Left ventricle myocardium inferior (tissue), 1 donor: ENCODE measurements around the gene MAN2A2. TPM values are rescaled to one million over a fixed set of nuclear protein-coding genes. Genes with fewer than 3 reads are reported as not detected.

Experiments
- DNase-seq: peaks from one replicate; pipeline ENCODE4 v3.0.0-alpha.2; 2020
- H3K27ac ChIP-seq: fragments of 200-600 bp; replicated peaks from 2 replicates; pipeline ENCODE4 v1.8.0; 2021
- H3K27me3 ChIP-seq: fragments of 200-600 bp; 2 replicates; pipeline ENCODE4 v1.8.0; 2021; ENCODE audit warnings: low read depth
- H3K36me3 ChIP-seq: fragments of 200-600 bp; 2 replicates; pipeline ENCODE4 v1.8.0; 2021
- H3K4me1 ChIP-seq: fragments of 200-600 bp; 2 replicates; pipeline ENCODE4 v1.8.0; 2021
- H3K4me3 ChIP-seq: fragments of 200-600 bp; 2 replicates; pipeline ENCODE4 v1.8.0; 2021; ENCODE audit warnings: mild to moderate bottlenecking, moderate library complexity
- H3K9me3 ChIP-seq: fragments of 200-600 bp; replicated peaks from 2 replicates; pipeline ENCODE4 v1.8.0; 2021
- intact Hi-C: fragments of 100-400 bp; cut with micrococcal nuclease; formaldehyde crosslinking; loops from one replicate; pipeline ENCODE4 v1.11.0; 2022
- total RNA-seq: library from RNA; stranded (reverse); fragmentation: NEBNext Ultra II Directional; extraction: Animal tissue kit (Norgen Biotek cat#: 25700); gene quantifications from one replicate; pipeline ENCODE4 v1.2.1, GENCODE V29; 2021
- TF ChIP-seq, protein P1 (sequence below): fragments of 200-600 bp; IDR thresholded peaks from 2 replicates; pipeline ENCODE4 v1.8.0; 2021; ENCODE audit warnings: antibody characterized with exemption, mild to moderate bottlenecking, borderline replicate concordance
- donor health status: DM: no; HTN: yes; CAD: no; lungs with severe emphysema.

The MAN2A2 gene
- total RNA-seq, 1 donor from 2014 or later: 95.4 TPM

DNA sequence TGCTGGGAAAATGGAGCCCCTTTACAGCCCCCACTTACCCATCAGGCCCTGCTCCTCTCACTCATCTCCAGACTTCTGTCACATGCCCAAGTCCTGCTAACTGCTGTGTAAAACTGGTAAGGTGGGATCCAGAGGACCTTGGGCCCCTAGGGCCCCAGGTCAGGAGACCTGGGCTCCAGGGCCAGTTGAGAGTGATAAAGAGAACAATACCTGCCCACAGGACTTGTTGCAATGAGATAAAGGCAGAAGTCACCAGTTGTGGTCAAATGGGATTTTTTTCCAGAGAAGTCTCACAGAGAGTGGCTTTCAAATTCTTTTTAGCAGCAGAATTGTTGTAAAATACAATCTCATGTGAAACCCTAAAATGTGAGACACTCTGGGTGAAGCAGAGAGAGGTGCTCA lies 34.0 kb upstream of the MAN2A2 start:
- DNase-seq: no peak
- peaks cover 67% of the 10 kb centered on the region for H3K4me1 ChIP-seq
- peak overlapping the region; percentile 98 for H3K27ac ChIP-seq
- H3K9me3 ChIP-seq: no peaks in the 10 kb centered on the region
- no peaks in the 10 kb centered on the region for H3K36me3 ChIP-seq
- intact Hi-C loops: no loop called here
- no peak overlapping the region for H3K4me3 ChIP-seq
- TF ChIP-seq, protein P1, sequence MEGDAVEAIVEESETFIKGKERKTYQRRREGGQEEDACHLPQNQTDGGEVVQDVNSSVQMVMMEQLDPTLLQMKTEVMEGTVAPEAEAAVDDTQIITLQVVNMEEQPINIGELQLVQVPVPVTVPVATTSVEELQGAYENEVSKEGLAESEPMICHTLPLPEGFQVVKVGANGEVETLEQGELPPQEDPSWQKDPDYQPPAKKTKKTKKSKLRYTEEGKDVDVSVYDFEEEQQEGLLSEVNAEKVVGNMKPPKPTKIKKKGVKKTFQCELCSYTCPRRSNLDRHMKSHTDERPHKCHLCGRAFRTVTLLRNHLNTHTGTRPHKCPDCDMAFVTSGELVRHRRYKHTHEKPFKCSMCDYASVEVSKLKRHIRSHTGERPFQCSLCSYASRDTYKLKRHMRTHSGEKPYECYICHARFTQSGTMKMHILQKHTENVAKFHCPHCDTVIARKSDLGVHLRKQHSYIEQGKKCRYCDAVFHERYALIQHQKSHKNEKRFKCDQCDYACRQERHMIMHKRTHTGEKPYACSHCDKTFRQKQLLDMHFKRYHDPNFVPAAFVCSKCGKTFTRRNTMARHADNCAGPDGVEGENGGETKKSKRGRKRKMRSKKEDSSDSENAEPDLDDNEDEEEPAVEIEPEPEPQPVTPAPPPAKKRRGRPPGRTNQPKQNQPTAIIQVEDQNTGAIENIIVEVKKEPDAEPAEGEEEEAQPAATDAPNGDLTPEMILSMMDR: no peak
- H3K27me3 ChIP-seq: no peaks in the 10 kb centered on the region

DNA sequence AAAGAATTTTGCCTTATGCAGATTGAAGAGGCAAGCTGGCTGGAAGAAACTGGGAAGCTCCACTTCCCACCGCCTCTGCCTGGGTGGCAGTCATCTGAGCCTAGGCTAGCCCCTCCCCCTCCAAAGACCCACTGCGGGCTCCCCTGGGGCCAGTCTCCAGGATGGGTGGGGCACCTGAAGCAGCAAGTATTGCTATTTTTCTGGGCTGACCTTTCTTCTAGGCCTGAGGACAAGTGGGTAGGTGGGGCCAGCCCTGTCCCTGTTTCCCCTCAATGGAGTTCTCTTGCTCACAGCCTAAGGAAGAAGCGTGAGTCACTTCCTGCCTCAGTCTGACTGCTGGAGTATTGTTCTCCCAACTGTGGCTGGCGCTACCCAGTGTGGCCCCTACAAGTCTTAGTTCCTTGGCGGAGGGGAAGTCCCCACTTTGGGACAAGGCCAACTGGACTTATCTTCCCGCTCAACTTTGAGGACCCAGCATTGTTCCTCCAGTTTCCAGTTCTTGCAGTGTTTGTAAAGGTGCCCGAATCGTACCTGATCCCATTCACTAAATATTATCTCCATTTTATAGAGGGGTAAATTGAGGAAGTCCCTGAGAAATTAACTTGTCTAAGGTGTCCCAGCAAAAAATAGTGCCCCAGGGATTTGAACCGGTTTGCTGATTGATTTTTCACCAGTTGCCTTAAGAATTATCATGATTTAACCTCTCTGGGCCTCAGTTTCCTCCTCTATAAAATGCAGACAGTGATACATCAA lies 33.3 kb upstream of the MAN2A2 start:
- peak overlapping the region; percentile 93 for H3K4me3 ChIP-seq
- H3K27ac ChIP-seq: peak overlapping the region; percentile 98
- TF ChIP-seq, protein P1: no peak
- H3K4me1 ChIP-seq: peaks cover 74% of the 10 kb centered on the region
- intact Hi-C loops: loop anchor here (10.0 kb wide), 1 partner anchor 55 kb away; no protein-coding TSS in a partner anchor
- no peaks in the 10 kb centered on the region for H3K27me3 ChIP-seq
- peak; percentile 83 for DNase-seq
- no peaks in the 10 kb centered on the region for H3K9me3 ChIP-seq
- no peaks in the 10 kb centered on the region for H3K36me3 ChIP-seq

DNA sequence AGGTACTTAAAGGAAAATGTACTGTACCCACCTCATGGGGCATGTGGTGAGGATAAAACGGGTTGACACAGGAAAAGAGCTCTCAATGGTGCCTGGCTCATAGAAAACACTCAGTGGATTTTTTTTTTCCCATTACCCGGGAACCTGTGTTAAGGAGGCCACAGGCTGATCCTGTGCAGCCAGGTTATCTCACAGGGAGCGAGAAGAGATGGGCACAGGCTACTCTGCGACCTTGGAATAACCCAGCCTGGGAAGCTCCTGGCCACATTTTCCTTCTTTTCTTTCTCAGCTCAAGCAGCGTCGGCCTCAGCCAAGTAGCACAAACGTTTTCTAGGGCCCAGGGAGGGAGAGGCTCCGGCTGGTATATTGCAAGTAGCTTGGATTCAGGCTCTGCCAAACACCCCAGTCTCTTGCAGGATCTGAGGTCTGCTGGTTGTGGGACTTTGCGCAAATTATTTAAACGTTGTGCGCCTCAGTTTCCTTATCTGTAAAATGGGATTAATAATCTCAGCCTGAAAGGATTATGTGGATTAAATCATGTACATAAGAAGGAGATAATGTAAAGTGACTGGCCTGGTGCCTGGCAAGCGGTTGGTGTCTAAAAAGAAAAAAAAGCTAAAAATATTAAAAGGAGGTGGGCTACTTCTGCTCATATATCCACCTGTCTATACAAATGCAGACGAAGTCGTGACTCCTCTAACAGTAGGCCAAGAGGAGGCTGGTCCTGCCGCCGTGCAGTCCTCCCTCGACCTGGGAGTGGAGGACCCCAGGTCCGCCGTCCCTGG lies 32.6 kb upstream of the MAN2A2 start:
- TF ChIP-seq, protein P1: no peak

DNA sequence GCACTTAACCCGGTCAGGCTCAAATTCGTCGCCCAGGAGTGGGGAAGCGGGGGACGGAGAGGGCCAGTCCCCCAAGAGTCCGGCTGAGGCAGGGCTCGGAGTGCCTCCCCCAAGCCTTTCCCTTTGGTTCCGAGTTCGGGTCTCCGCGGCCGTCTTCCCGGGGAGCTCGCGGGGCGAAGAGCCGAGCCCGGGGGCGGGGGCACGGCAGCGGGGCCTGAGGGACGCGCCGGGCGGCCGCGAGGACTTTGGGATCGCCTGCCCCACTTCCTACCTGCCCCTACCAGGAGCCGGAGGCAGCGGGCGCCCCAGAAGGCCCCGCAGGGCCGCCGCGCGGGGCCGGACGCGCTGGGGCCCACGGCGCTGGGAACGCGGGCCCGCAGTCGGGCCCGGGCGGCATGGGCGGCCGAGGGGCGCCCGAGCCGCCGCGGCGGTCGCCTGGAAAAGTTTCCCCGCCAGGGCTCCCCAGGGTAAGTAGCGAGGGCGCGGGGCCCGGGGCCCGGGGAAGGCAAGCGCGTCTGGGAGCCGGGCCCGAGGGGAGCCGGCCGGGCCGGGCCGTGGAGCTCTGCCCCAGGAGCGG lies 31.9 kb upstream of the MAN2A2 start:
- H3K4me3 ChIP-seq: peak overlapping the region; percentile 93
- H3K27me3 ChIP-seq: no peaks in the 10 kb centered on the region
- H3K36me3 ChIP-seq: peaks cover 8% of the 10 kb centered on the region
- no peaks in the 10 kb centered on the region for H3K9me3 ChIP-seq
- peak overlapping the region; percentile 98 for H3K27ac ChIP-seq
- peak; percentile 42 for DNase-seq
- H3K4me1 ChIP-seq: peaks cover 74% of the 10 kb centered on the region
- intact Hi-C loops: loop anchor here (10.0 kb wide), 1 partner anchor 56 kb away; no protein-coding TSS in a partner anchor
- TF ChIP-seq, protein P1: no peak

More for the DNA sequence above, 32.6 kb upstream of the MAN2A2 start:
- Histone ChIP-seq H3K4me3 (peak overlapping the region; percentile 93), H3K27me3 (no peaks in the 10 kb centered on the region), H3K36me3 (peaks cover 1% of the 10 kb centered on the region), H3K9me3 (no peaks in the 10 kb centered on the region), H3K27ac (peak overlapping the region; percentile 98), H3K4me1 (peaks cover 74% of the 10 kb centered on the region)
- intact Hi-C loops: loop anchor here (10.0 kb wide), 1 partner anchor 56 kb away; no protein-coding TSS in a partner anchor
- no peak for DNase-seq

DNA sequence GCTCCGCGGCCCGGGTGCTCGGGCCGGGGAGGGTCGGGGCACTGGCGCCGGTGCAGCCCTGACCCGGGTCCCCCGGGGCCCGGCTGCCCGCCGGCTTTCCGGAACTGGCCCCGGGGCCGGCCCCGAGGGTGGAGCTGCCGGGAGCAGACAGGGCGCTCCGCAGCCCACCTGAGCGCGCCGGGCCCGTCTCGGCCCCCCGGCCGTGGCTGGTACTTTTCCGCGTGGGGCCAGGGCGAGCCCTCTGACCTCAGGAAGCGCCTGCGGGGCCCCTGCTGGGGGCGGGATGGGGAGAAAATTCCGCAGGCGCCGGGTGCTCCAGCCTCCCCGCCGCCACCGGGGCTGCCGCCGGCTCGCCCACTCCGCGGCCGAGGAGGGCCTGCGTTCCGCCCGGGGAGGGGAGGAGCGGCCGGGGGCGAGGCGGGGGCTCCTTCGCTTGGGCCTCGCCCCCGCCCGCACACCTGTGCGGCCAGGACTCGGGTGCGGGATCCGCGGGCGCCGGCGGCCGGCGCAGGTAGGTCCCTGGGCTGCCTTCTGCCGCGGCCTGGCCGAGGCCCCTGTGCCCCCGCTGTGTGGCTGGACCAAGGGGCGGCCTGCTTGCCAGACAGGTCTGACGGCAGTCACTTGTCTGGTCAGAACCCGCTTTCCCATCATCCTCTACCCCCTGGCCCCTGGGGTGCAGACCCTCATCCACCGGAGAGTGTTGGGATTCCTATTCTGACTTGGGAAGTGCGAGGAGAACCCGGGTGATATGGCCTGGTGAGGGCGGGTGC lies 31.2 kb upstream of the MAN2A2 start:
- Histone ChIP-seq H3K4me1 (peaks cover 67% of the 10 kb centered on the region), H3K36me3 (peaks cover 15% of the 10 kb centered on the region), H3K9me3 (no peaks in the 10 kb centered on the region), H3K27me3 (no peaks in the 10 kb centered on the region), H3K4me3 (peak overlapping the region; percentile 93), H3K27ac (peak overlapping the region; percentile 98)
- no peak for DNase-seq
- TF ChIP-seq, protein P1: no peak
- intact Hi-C loops: loop anchor here (10.0 kb wide), 1 partner anchor 57 kb away; no protein-coding TSS in a partner anchor
